Gastroesophageal sphincter (tissue), 3 donors: ENCODE results near the gene ARPC1B.

Experiments used
- POLR2AphosphoS5 ChIP-seq: sonication (generic); formaldehyde crosslinking; IDR thresholded peaks from one replicate; pipeline ENCODE4 v1.6.1; 2017; ENCODE audit warnings: antibody characterized with exemption
- TF ChIP-seq, protein P1 (sequence below), 4 experiments: fragments of 200-600 bp in 2 of 4; fragments of 450-650 bp in 2 of 4; sonication (generic) in 1 of 4; IDR thresholded peaks; one replicate each; pipeline ENCODE4 v1.5.1; 2017 to 2019; ENCODE audit warnings: antibody characterized with exemption in 4 of 4, mild to moderate bottlenecking in 2 of 4, moderate library complexity in 2 of 4

DNA sequence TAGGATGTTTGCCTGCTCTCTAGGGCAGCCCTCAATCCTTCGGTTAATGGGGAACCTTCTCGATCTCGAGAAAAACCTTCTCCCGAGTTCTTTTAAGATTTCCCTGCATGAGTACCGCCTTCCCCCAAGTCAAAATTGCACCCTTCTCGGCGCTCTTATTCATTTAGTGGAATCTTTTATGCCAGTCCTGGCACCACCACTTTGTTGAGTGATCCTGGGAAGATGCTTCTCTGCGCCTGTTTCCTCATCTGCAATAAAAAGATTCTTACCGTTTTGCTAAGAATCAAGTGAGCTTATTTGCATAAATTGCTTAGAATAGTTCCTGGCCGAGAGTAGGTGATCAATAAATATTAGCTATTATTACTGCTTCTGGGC lies 48.1 kb upstream of the ARPC1B start:
- TF ChIP-seq, protein P1, sequence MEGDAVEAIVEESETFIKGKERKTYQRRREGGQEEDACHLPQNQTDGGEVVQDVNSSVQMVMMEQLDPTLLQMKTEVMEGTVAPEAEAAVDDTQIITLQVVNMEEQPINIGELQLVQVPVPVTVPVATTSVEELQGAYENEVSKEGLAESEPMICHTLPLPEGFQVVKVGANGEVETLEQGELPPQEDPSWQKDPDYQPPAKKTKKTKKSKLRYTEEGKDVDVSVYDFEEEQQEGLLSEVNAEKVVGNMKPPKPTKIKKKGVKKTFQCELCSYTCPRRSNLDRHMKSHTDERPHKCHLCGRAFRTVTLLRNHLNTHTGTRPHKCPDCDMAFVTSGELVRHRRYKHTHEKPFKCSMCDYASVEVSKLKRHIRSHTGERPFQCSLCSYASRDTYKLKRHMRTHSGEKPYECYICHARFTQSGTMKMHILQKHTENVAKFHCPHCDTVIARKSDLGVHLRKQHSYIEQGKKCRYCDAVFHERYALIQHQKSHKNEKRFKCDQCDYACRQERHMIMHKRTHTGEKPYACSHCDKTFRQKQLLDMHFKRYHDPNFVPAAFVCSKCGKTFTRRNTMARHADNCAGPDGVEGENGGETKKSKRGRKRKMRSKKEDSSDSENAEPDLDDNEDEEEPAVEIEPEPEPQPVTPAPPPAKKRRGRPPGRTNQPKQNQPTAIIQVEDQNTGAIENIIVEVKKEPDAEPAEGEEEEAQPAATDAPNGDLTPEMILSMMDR (IDR thresholded peaks at IDR 0.05), result no peak
- no peak for TF ChIP-seq POLR2AphosphoS5
